ENCODE data around the gene SLC17A4. TPM values are rescaled to one million over a fixed set of nuclear protein-coding genes. Genes with fewer than 3 reads are reported as not detected.
"Not testable (repeated sequence)": the region's sequence is repeated elsewhere in the genome, so short reads cannot be mapped to it uniquely, and the experiment has no call there.

Gene SLC17A4
- total RNA-seq, 2 experiments from 2014 or later = not detected

- Mint-ChIP-seq H3K4me3 (no peak overlapping the region), H3K9me3 (peaks cover 7% of the 10 kb centered on the region), H3K36me3 (no peaks in the 10 kb centered on the region), H3K27ac (no peak overlapping the region), H3K27me3 (peaks cover 41% of the 10 kb centered on the region), H3K4me1 (no peaks in the 10 kb centered on the region)
- POLR2A ChIA-PET = no interaction called here
- no peak for ATAC-seq (ENCODE audit: low read depth)
- DNase-seq = no peak
These were observed 19.3 kb upstream of the SLC17A4 start for GRCh38 chr6:25735261-25735660.

GRCh38 chr6:25743868-25744267, 10.7 kb upstream of the SLC17A4 start:
- H3K4me3 Mint-ChIP-seq = no peak overlapping the region

GRCh38 chr6:25745836-25746235, 8.7 kb upstream of the SLC17A4 start:
- ATAC-seq (ENCODE audit: low read depth) (no peak), DNase-seq (no peak)
- no peaks in the 10 kb centered on the region for H3K27me3 Mint-ChIP-seq
- POLR2A ChIA-PET = no interaction called here
- no peaks in the 10 kb centered on the region for H3K4me1 Mint-ChIP-seq
- H3K4me3 Mint-ChIP-seq = no peak overlapping the region
- H3K9me3 Mint-ChIP-seq = no peaks in the 10 kb centered on the region
- H3K36me3 Mint-ChIP-seq = no peaks in the 10 kb centered on the region
- H3K27ac Mint-ChIP-seq = no peak overlapping the region

More at GRCh38 chr6:25743868-25744267, 10.7 kb upstream of the SLC17A4 start:
- no peak overlapping the region for H3K27ac Mint-ChIP-seq
- no peaks in the 10 kb centered on the region for H3K9me3 Mint-ChIP-seq
- H3K36me3 Mint-ChIP-seq = no peaks in the 10 kb centered on the region
- no peaks in the 10 kb centered on the region for H3K4me1 Mint-ChIP-seq
- POLR2A ChIA-PET = no interaction called here
- ATAC-seq (ENCODE audit: low read depth) = no peak
- no peak for DNase-seq
- H3K27me3 Mint-ChIP-seq = peaks cover 4% of the 10 kb centered on the region

- no peak overlapping the region for H3K27ac Mint-ChIP-seq
- H3K4me3 Mint-ChIP-seq = no peak overlapping the region
- no peaks in the 10 kb centered on the region for H3K27me3 Mint-ChIP-seq
- ATAC-seq (ENCODE audit: low read depth) (no peak), DNase-seq (no peak)
- peaks cover 2% of the 10 kb centered on the region for H3K9me3 Mint-ChIP-seq
- no peaks in the 10 kb centered on the region for H3K4me1 Mint-ChIP-seq
- POLR2A ChIA-PET = no interaction called here
- H3K36me3 Mint-ChIP-seq = no peaks in the 10 kb centered on the region
These were observed 7.6 kb upstream of the SLC17A4 start for GRCh38 chr6:25746968-25747367.

DNA sequence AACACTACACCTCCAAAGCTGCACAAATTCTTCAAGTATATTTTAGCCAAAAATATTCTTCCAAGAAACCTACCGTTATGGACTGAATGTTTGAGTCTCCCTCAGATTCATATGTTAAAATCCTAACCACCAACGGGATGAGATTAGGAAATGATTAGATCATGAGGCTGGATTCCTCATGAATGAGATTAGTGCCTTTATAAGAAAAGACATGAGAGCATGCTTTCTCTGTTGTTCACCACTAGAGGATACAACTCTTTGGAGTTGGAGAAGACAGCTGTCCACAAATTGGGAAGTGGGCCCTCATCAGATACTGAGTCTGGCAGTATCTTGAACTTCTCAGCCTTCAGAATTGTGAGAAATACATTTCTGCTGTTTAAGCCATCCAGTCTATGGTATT, 7.1 kb upstream of the SLC17A4 start:
- no peak for ATAC-seq (ENCODE audit: low read depth)
- no peak overlapping the region for H3K27ac Mint-ChIP-seq
- H3K27me3 Mint-ChIP-seq = no peaks in the 10 kb centered on the region
- H3K9me3 Mint-ChIP-seq = peaks cover 2% of the 10 kb centered on the region
- no peaks in the 10 kb centered on the region for H3K4me1 Mint-ChIP-seq
- no peak overlapping the region for H3K4me3 Mint-ChIP-seq
- no peaks in the 10 kb centered on the region for H3K36me3 Mint-ChIP-seq
- POLR2A ChIA-PET = no interaction called here
- no peak for DNase-seq

DNA sequence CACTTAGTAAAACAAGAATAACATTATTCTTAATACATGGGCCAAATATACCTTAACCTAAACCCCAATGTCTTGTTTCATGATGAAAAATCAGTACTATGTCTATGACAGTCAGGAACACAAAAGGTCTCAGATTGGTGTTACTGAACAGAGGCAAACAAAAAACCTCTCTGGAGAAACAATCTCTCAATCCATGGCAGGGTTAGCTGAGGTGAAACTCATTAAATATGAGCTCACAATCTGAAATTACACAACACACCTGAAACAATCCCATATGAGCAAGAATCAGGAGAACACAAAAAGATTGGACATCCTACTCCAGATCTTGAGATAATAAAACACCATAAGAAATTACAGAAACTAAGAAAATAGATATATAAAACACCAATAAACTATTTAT, 6.5 kb upstream of the SLC17A4 start:
- no peak overlapping the region for H3K4me3 Mint-ChIP-seq
- H3K27me3 Mint-ChIP-seq = no peaks in the 10 kb centered on the region
- no peak overlapping the region for H3K27ac Mint-ChIP-seq
- no peak for ATAC-seq (ENCODE audit: low read depth)
- POLR2A ChIA-PET = no interaction called here
- DNase-seq = no peak
- H3K9me3 Mint-ChIP-seq = peaks cover 2% of the 10 kb centered on the region
- no peaks in the 10 kb centered on the region for H3K36me3 Mint-ChIP-seq
- H3K4me1 Mint-ChIP-seq = no peaks in the 10 kb centered on the region

- ATAC-seq (ENCODE audit: low read depth); H3K36me3 Mint-ChIP-seq; H3K9me3 Mint-ChIP-seq; H3K27ac Mint-ChIP-seq; H3K27me3 Mint-ChIP-seq; DNase-seq; H3K4me1 Mint-ChIP-seq; H3K4me3 Mint-ChIP-seq; POLR2A ChIA-PET: not testable (repeated sequence)
These were observed 5.7 kb upstream of the SLC17A4 start for GRCh38 chr6:25748601-25749517.

DNA sequence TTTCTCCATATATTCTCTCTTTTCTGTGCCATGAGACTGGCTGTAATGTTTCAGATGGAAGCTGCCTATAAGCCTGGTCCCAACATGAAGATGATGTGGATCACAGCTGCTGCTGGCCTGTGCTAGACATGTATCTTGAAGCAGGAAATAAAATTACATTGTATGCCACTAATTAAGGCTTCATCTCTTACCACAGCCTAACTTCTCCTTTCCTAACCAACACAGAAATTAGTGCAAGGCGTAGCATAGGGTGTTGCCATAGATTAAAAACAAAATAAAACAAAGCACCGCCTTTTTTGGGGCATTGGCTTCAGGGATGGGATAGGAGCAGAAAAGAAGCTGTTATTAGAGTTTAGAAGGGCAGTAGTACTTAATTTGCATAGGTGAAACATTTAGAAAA, 4.7 kb upstream of the SLC17A4 start:
- no peak for DNase-seq
- Mint-ChIP-seq H3K27me3 (peaks cover 15% of the 10 kb centered on the region), H3K27ac (no peak overlapping the region), H3K4me3 (no peak overlapping the region), H3K9me3 (peaks cover 2% of the 10 kb centered on the region), H3K36me3 (no peaks in the 10 kb centered on the region), H3K4me1 (no peaks in the 10 kb centered on the region)
- POLR2A ChIA-PET = no interaction called here
- ATAC-seq (ENCODE audit: low read depth) = no peak

GRCh38 chr6:25750906-25751305, 3.6 kb upstream of the SLC17A4 start:
- Mint-ChIP-seq H3K36me3 (no peaks in the 10 kb centered on the region), H3K27ac (no peak overlapping the region), H3K27me3 (peaks cover 19% of the 10 kb centered on the region), H3K4me3 (no peak overlapping the region), H3K4me1 (no peaks in the 10 kb centered on the region), H3K9me3 (peaks cover 2% of the 10 kb centered on the region)
- no peak for DNase-seq
- no peak for ATAC-seq (ENCODE audit: low read depth)
- POLR2A ChIA-PET = no interaction called here

- Mint-ChIP-seq H3K4me1 (no peaks in the 10 kb centered on the region), H3K4me3 (no peak overlapping the region), H3K36me3 (no peaks in the 10 kb centered on the region), H3K27me3 (peaks cover 25% of the 10 kb centered on the region), H3K27ac (no peak overlapping the region), H3K9me3 (peaks cover 2% of the 10 kb centered on the region)
- POLR2A ChIA-PET = interaction anchor here (0.6 kb wide), 1 partner anchor 119 kb away, joined by 3 read pairs; no protein-coding TSS in a partner anchor
- no peak for DNase-seq
- ATAC-seq (ENCODE audit: low read depth) = no peak
These were observed 1.5 kb upstream of the SLC17A4 start for GRCh38 chr6:25753079-25753478.

DNA sequence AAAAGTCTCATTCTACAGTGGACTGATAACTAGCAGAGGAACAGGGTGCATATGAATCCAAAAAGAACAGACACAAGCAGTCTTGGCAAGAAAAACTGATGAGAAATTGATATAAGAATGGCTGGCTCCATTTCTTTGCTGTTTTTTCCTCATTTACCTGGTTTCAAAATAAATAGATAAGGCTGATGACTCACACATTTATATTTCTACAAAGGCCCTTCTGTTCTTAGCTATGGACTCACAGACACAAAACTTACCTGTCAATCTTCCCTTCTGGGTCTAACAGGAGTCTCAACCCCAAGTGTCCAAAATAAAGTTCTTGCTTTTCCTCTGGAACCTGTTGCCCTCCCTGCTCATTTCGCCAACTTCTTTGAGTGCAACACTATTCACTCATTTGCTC, 941 bp downstream of the SLC17A4 start:
- no peak for ATAC-seq (ENCODE audit: low read depth)
- H3K27ac Mint-ChIP-seq = no peak overlapping the region
- no peak for DNase-seq
- peaks cover 36% of the 10 kb centered on the region for H3K27me3 Mint-ChIP-seq
- no peaks in the 10 kb centered on the region for H3K4me1 Mint-ChIP-seq
- peaks cover 2% of the 10 kb centered on the region for H3K9me3 Mint-ChIP-seq
- POLR2A ChIA-PET = no interaction called here
- H3K36me3 Mint-ChIP-seq = no peaks in the 10 kb centered on the region
- H3K4me3 Mint-ChIP-seq = no peak overlapping the region

GRCh38 chr6:25756382-25757363, 2.1 kb downstream of the SLC17A4 start:
- ATAC-seq (ENCODE audit: low read depth) (no peak), DNase-seq (no peak)
- Mint-ChIP-seq H3K4me1 (no peaks in the 10 kb centered on the region), H3K36me3 (no peaks in the 10 kb centered on the region), H3K4me3 (no peak overlapping the region), H3K27ac (no peak overlapping the region), H3K9me3 (no peaks in the 10 kb centered on the region), H3K27me3 (peaks cover 39% of the 10 kb centered on the region)
- POLR2A ChIA-PET = no interaction called here

- H3K27me3 Mint-ChIP-seq = peaks cover 39% of the 10 kb centered on the region
- POLR2A ChIA-PET = no interaction called here
- no peak for DNase-seq
- no peaks in the 10 kb centered on the region for H3K4me1 Mint-ChIP-seq
- no peak for ATAC-seq (ENCODE audit: low read depth)
- H3K4me3 Mint-ChIP-seq = no peak overlapping the region
- H3K9me3 Mint-ChIP-seq = no peaks in the 10 kb centered on the region
- H3K36me3 Mint-ChIP-seq = no peaks in the 10 kb centered on the region
- no peak overlapping the region for H3K27ac Mint-ChIP-seq
These were observed 3.5 kb downstream of the SLC17A4 start for GRCh38 chr6:25757936-25758642.

Measured in activated naive CD8-positive, alpha-beta T cell treated with anti-CD3 and anti-CD28 coated beads, Interleukin-2, amount 10 ng/mL, durations not matched to agents 7 days and 5 days (primary cell).